WERI-Rb-1 (cell line): ENCODE results near the gene B4GALT2.

Experiments used
- DNase-seq: peaks from one replicate; pipeline ENCODE4 v3.0.0-alpha.2; 2020
- H3K27ac ChIP-seq: fragments of 250-450 bp; sonication (Bioruptor Pico); 2 replicates; pipeline ENCODE4 v1.5.1; 2020; ENCODE audit warnings: mild to moderate bottlenecking, moderate library complexity
- H3K27me3 ChIP-seq: fragments of 250-450 bp; sonication (Bioruptor Pico); 2 replicates; pipeline ENCODE4 v1.5.1; 2021; ENCODE audit warnings: mild to moderate bottlenecking, low read depth, moderate library complexity; ENCODE audit not compliant: insufficient read depth, severe bottlenecking
- H3K36me3 ChIP-seq: fragments of 250-450 bp; sonication (Bioruptor Pico); 2 replicates; pipeline ENCODE4 v1.5.1; 2020; ENCODE audit warnings: mild to moderate bottlenecking, moderate library complexity
- H3K4me3 ChIP-seq: 2 replicates; pipeline ENCODE4 v1.5.1; 2011; ENCODE audit warnings: low read depth, mild to moderate bottlenecking, control low read depth, low read length
- H3K9me3 ChIP-seq: fragments of 250-450 bp; sonication (Bioruptor Pico); 2 replicates; pipeline ENCODE4 v1.5.1; 2021; ENCODE audit warnings: mild to moderate bottlenecking, moderate library complexity; ENCODE audit not compliant: severe bottlenecking
- TF ChIP-seq, protein P1 (sequence below): IDR thresholded peaks from 2 replicates; pipeline ENCODE4 v1.5.1; 2011; ENCODE audit warnings: low read depth, mild to moderate bottlenecking, control low read depth, inconsistent platforms, low read length

Gene B4GALT2

DNA sequence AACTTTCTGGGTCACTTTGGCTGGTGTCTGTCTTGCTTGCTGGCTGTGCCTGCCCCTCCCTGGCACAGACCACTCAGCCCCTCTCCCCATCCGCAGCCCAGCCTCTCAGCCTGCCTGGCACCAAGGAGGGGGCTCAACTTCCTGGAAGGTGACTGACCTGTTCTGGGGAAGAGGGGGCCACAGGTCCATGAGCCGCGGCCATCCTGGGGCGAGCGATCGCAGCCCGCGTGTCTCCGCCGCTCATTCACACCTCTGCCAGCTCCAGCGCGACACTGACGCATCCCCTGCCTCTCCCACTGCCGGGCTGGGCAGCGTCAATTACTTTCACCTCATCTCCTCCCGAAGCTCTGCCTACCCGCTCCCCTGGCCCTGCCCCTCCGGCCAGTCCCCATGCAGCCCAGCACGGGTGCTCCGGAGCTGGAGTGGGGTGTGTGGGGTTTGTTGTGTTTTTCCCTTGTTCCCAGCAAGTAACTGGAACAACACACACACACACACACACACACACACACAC is 37.9 kb downstream of the B4GALT2 start:
- Histone ChIP-seq H3K4me3 (no peak overlapping the region), H3K27ac (no peak overlapping the region), H3K27me3 (no peaks in the 10 kb centered on the region), H3K9me3 (no peaks in the 10 kb centered on the region), H3K36me3 (no peaks in the 10 kb centered on the region)
- no peak for DNase-seq
- TF ChIP-seq, protein P1, sequence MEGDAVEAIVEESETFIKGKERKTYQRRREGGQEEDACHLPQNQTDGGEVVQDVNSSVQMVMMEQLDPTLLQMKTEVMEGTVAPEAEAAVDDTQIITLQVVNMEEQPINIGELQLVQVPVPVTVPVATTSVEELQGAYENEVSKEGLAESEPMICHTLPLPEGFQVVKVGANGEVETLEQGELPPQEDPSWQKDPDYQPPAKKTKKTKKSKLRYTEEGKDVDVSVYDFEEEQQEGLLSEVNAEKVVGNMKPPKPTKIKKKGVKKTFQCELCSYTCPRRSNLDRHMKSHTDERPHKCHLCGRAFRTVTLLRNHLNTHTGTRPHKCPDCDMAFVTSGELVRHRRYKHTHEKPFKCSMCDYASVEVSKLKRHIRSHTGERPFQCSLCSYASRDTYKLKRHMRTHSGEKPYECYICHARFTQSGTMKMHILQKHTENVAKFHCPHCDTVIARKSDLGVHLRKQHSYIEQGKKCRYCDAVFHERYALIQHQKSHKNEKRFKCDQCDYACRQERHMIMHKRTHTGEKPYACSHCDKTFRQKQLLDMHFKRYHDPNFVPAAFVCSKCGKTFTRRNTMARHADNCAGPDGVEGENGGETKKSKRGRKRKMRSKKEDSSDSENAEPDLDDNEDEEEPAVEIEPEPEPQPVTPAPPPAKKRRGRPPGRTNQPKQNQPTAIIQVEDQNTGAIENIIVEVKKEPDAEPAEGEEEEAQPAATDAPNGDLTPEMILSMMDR: no peak

DNA sequence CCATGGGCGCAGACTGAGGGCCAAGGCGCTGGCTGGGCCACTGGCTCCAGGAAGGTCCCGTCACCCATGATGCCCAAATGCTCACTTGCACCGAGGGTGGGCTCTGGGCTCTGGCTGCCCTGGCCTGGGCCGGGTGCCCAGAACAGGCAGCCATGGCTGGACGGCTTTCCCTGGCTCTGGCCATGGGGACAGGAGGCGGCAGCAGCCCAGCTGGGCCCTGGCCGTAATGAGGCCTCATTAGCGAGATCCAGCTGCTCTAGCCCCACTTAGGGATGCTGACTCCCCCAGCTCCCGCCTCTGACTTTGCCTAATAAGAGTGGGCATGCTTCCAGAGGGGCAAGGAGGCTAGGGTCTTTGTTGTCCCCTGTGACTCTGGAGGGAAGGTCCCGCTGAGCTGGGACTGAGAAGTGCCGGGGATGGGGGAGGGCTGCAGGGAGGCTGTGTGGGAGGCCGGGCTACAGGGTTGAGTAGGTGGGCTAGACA is 40.5 kb downstream of the B4GALT2 start:
- no peak for DNase-seq
- Histone ChIP-seq H3K4me3 (no peak overlapping the region), H3K36me3 (no peaks in the 10 kb centered on the region; the same call in 1 of the 2 replicates), H3K27me3 (no peaks in the 10 kb centered on the region), H3K9me3 (no peaks in the 10 kb centered on the region), H3K27ac (no peak overlapping the region)
- TF ChIP-seq, protein P1: no peak

DNA sequence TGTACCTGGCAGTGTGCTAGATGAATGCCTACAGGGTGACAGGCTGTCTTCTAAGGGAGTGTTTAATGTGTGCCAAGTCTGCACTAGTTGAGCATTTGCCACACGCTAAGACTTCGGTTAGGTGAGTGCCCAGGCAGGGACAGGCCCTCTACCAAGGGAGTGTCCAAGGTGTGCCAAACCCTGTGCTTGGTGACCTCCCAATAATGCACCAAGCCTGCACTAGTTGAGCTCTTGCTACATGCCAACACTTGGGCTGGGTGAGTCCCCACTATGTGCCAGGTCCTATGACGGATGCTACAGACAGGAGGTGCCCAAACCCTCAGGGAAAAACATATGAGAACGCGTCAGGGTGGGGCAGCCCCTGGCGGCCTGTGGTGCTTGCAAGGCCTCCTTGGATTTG is 41.5 kb downstream of the B4GALT2 start:
- Histone ChIP-seq H3K27ac (no peak overlapping the region), H3K9me3 (no peaks in the 10 kb centered on the region), H3K4me3 (no peak overlapping the region), H3K27me3 (no peaks in the 10 kb centered on the region), H3K36me3 (no peaks in the 10 kb centered on the region; the same call in 1 of the 2 replicates)
- TF ChIP-seq, protein P1: no peak
- no peak for DNase-seq

DNA sequence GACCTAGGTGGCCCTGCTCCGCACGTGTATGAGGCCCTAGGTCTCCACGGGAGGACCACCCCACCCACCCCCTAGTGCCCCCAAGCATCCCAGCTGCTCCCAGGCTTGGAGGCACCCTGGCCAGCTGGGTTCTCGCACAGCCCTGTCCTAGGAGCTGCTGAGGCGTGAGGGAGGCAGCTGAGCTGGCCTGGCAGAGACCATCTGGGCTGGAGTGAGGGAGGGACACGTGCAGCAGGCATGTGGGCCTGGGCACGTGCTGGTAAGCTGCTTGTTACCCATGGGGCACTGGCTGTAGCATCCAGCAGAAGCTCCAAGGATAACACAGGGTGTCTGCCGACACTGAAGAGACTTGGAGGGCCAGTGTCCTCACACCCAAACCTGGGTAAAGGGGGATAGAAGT is 42.1 kb downstream of the B4GALT2 start:
- Histone ChIP-seq H3K4me3 (no peak overlapping the region), H3K27me3 (no peaks in the 10 kb centered on the region), H3K36me3 (no peaks in the 10 kb centered on the region; the same call in 1 of the 2 replicates), H3K9me3 (no peaks in the 10 kb centered on the region), H3K27ac (no peak overlapping the region)
- TF ChIP-seq, protein P1: no peak
- DNase-seq: no peak

DNA sequence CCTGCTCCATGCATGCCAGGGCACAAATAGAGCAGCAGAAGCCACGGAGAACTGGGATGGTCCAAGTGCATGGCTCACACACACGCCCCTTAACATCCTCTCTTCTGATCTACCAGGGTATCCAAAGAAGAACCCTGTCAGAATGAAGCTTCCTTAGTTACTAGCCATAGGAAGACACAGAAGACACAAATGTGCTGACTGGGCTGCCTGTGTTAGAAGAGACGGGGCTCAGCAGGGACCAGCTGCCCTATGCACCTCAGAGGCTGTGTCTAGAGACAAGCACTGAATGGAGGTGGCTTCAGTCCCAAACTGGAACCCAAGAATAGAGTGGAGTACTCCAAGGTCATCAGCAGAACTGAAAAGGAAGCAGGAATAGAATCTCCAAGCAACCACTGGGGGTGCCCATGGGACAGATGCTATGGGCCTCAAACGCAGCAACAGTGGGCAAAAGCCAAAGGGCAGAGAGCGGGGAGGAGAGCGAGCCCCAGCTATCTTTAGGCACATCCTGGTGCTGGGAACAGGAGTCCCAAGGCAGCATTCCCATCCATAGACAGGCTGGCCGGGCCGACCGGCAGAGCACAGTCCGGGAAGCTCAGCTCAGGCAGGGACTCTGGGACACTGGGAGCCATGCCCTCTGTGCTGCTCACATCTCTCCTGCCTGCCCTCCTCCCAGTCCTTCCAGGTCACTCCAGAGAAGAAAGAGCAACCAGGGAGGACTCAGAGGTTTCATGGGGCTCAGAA is 42.7 kb downstream of the B4GALT2 start:
- Histone ChIP-seq H3K4me3 (no peak overlapping the region), H3K9me3 (no peaks in the 10 kb centered on the region), H3K27me3 (no peaks in the 10 kb centered on the region), H3K36me3 (no peaks in the 10 kb centered on the region; the same call in 1 of the 2 replicates), H3K27ac (no peak overlapping the region)
- TF ChIP-seq, protein P1: peak; percentile 33
- DNase-seq: no peak
